GM18873 (cell line): ENCODE results near the gene COMMD4.
A peak's percentile ranks its signal among the peaks of the same experiment; 100 is the strongest.
"Not testable (repeated sequence)": the region's sequence is repeated elsewhere in the genome, so short reads cannot be mapped to it uniquely, and the experiment has no call there.

Experiments used
- ATAC-seq: cut with Tn5 transposase; IDR thresholded peaks from one replicate; pipeline ENCODE4 v1.9.1; 2021; ENCODE audit warnings: mild to moderate bottlenecking, moderate library complexity, moderate number of reproducible peaks; ENCODE audit not compliant: unreplicated experiment, low FRiP score

COMMD4 gene

DNA sequence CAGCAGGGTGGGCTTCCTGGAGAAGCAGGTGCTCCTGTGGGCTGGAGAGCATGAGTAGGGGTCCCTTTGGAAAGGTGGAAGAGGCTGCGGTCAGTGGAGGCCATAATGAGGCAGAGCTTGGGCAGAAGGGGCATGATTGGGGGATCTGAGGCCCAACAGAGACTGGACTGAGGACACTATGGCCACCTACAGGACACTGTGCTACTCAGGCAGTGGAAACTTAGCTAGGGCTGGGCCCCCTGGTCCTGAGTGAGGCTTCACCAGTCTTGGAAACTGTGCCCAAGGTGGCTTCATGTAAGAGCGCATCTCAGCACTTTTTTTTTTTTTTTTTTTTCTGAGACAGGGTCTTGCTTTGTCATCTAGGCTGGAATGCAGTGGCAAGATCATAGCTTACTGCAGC is 6.3 kb upstream of the COMMD4 start:
- ATAC-seq, result no peak

DNA sequence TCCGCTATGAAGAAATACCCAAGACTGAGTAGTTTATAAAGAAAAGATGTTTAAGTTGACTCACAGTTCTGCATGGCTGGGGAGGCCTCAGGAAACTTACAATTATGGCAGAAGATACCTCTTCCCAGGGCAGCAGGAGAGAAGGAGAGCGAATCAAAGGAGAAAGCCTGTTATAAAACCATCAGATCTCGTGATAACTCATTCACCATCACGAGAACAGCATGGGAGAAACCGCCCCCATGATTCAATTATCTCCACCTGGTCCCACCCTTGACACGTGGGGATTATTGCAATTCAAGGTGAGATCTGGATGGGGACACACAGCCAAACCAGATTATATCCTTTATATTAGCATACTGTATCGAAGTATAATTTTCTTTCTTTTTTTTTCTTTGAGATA is 3.8 kb upstream of the COMMD4 start:
- ATAC-seq, result not testable (repeated sequence)

DNA sequence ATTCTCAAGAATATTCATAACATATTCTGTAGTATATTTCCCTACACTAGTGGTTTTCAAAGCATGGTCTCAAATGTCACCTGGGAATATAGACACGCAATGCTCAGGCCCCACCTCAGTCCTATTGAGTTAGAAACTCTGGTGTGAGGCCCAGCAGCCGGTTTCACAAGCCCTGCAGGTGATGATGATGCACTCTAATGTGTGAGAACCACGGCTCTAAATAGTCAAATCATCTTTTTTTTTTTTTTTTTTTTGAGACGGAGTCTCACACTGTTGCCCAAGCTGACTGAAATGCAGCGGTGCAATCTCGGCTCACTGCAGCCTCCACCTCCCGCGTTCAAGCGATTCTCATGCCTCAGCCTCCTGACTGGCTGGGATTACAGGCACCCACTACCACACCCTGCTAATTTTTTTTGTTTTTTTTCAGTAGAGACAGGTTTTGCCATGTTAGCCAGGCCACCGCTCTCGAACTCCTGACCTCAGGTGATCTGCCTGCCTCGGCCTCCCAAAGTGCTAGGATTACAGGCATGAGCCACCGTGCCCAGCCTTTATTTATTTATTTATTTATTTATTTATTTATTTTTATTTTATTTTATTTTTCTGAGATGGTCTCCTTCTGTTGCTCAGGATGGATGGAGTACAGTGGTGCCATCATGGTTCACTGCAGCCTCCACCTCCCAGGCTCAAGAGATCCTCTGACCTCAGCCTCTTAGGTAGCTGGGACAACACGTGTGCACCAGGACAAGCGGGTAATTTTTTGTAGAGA is 2.0 kb upstream of the COMMD4 start:
- not testable (repeated sequence) for ATAC-seq

- no peak for ATAC-seq
These were observed 554 bp upstream of the COMMD4 start for GRCh38 chr15:75335313-75335704.

DNA sequence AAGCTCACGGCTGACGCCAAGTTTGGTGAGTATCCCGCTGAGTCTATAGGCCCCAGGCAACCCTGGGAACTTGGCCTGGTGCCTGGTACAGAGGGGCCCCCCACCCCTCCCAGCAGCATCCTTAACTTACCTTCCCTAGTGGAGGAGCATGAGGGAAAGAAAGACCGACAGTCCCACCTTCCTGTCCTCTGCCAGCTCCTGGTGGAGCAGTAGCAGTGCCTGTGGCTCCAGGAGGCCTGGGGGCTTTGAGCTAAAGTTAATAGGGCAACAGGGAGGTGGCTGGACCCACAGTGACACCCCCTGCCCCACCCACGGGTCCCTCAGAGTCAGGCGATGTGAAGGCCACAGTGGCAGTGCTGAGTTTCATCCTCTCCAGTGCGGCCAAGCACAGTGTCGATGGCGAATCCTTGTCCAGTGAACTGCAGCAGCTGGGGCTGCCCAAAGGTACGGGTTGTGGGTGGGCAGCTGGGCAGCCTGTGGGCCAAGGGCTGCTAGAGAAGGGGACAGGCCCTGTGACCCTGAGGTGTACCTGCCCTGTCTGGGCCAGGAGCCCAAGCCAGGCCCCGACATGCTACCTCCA is 2.9 kb downstream of the COMMD4 start:
- no peak for ATAC-seq

GRCh38 chr15:75339531-75340240 is 3.8 kb downstream of the COMMD4 start:
- ATAC-seq, result no peak

GRCh38 chr15:75342221-75342620 is 6.4 kb downstream of the COMMD4 start:
- ATAC-seq, result no peak

DNA sequence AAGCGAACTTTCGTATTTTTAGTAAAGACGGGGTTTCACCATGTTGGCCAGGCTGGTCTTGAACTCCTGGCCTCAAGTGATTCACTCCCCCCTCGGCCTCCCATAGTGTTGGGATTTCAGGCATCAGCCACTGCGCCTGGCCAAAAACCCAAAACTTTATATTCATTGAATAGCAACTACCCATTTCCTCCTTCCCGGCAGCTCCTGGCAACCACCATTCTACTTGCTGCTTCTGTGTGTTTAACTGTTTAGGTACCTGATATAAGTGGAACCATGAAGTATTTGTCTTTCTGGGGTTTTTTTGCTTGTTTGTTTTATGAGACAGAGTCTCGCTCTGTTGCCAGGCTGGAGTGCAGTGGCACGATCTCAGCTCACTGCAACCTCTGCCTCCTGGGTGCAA is 8.1 kb downstream of the COMMD4 start:
- ATAC-seq, result not testable (repeated sequence)

GRCh38 chr15:75346796-75347221 is 10.9 kb downstream of the COMMD4 start, which contains the start of gene NEIL1:
NEIL1 (plus strand) TSS chr15:75347039; CDS start chr15:75348906, 1,867 bp downstream.
- ATAC-seq, result no peak

DNA sequence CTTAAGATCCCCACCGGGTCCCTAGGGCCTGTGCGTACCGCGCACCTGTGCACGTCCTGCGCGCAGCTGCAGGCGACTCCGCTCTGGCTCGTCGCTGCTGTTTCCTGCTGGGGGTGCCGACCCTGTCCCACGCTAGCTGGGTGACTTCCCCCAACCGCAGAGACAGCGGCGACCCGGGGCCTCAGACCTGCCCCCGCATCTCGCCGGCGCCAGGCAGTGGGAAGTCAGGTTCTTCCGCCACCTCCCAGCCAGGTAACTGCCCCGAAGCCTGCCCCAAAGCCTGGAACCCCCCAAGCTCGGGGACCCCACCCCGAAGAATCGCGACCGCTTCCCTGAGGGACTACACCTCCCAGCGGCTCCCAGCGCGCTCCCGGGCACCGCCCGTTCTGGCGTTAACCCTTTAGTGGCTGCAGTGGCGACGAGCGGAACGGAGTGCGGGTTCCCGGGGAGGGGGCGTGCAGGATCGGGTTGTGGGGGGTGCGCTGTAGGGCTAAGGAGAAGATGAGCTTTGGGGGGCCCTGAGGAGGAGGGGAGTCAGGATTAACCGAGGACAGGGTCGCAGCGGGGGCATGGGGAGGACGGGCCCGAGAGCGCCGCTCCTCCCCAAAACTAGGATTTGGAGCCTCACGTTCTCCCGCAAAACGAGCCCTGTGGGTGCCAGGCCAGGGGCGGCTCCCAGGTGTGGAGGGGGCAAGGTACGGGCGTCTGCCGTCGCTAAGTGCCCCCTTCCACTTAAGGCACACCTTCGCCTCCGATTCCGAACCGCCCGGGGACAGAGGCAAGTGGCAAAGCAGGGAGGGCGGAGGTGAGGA is 11.6 kb downstream of the COMMD4 start:
- ATAC-seq, result peak; percentile 42

DNA sequence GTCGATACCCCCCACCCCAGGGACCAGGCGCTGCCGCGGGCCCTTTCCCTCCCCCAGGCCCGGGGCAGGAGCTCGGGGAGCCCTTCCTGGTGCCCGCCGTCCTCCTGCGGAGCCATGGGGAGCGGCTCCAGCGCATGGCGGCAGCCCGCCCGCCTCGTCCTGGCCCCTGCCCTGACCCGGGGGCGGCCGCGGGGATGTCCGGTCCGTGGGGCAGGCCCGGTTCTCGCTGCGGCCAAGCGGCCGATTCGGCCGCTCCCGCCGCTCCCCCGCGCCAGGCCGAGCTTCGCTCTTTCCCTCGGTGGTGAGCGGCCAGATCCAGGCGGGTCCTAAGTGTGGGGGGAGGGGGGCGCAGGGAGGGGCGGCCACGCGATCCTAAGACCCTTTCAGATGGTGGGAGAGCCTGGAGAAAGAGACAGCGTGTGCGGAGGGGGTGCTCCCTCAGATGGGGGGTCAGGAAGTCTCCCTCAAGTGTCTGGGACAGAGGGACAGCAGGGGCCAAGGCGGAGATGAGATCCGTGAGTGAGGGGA is 12.2 kb downstream of the COMMD4 start:
- ATAC-seq, result no peak

GRCh38 chr15:75348562-75349350 is 12.9 kb downstream of the COMMD4 start:
- no peak for ATAC-seq

GRCh38 chr15:75349351-75349669 is 13.4 kb downstream of the COMMD4 start:
- not testable (repeated sequence) for ATAC-seq

- no peak for ATAC-seq
These were observed 14.2 kb downstream of the COMMD4 start for GRCh38 chr15:75349851-75350588.

GRCh38 chr15:75350601-75351361 is 14.9 kb downstream of the COMMD4 start:
- ATAC-seq, result no peak

GRCh38 chr15:75352186-75353080 is 16.6 kb downstream of the COMMD4 start:
- no peak for ATAC-seq

DNA sequence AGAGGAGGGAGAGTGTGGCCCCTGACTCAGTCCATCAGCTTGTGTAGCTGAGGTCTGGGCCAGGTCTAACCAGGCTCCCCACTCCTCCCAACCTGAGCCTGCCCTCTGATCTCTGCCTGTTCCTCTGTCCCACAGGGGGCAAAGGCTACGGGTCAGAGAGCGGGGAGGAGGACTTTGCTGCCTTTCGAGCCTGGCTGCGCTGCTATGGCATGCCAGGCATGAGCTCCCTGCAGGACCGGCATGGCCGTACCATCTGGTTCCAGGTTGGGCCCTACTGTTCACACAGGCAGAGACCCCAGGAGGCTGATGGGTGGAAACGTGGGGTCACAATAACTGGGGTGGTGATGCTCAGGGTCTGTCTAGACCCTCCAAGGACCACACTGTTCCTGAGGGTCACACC is 17.7 kb downstream of the COMMD4 start:
- no peak for ATAC-seq
